ENCODE results near the gene LAMC3. TPM values are rescaled to one million over a fixed set of nuclear protein-coding genes. Genes with fewer than 3 reads are reported as not detected.

LAMC3 gene
- total RNA-seq, 2 experiments from 2014 or later, result 0.19 to 2.2 TPM

DNA sequence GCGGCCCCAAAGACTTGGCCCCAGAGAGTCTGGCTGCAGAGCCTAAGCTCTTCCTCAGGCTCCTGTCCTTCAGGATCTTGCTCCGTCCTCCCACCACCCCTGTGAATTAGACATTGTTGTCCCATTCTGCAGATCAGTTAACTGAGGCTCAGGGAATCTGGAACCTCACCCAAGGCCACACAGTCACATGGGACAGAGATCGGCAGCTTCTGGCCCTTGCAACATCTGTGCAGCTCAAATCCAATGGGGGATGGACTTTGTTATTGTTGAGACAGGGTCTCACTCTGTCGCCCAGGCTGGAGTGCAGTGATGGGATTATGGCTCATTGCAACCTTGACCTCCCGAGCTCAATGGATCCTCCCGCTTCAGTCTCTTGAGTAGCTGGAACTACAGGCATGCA is 23.9 kb upstream of the LAMC3 start:
- H3K79me2 ChIP-seq (ENCODE audit: insufficient read depth, low read depth, low read length), result no peaks in the 10 kb centered on the region
- no peak for DNase-seq (ENCODE audit: low spot score)
- no peak overlapping the region for H3K27ac ChIP-seq (ENCODE audit: low read depth, low read length, poor library complexity, severe bottlenecking)
- H2AFZ ChIP-seq (ENCODE audit: low read length), result no peak overlapping the region
- ChIA-PET POLR2A (interaction anchor here (1.0 kb wide), 1 partner anchor 11 kb away, joined by 3 read pairs; no protein-coding TSS in a partner anchor), CTCF (ENCODE audit: unreplicated experiment) (no interaction called here)
- H3K9me2 ChIP-seq (ENCODE audit: insufficient read depth, low read length), result no peaks in the 10 kb centered on the region
- H3K4me2 ChIP-seq (ENCODE audit: low read length), result no peak overlapping the region
- no peak for TF ChIP-seq EZH2phosphoT487 (IDR thresholded peaks at IDR 0.05; ENCODE audit: borderline replicate concordance, low read depth, low read length)
- TF ChIP-seq, protein P1, sequence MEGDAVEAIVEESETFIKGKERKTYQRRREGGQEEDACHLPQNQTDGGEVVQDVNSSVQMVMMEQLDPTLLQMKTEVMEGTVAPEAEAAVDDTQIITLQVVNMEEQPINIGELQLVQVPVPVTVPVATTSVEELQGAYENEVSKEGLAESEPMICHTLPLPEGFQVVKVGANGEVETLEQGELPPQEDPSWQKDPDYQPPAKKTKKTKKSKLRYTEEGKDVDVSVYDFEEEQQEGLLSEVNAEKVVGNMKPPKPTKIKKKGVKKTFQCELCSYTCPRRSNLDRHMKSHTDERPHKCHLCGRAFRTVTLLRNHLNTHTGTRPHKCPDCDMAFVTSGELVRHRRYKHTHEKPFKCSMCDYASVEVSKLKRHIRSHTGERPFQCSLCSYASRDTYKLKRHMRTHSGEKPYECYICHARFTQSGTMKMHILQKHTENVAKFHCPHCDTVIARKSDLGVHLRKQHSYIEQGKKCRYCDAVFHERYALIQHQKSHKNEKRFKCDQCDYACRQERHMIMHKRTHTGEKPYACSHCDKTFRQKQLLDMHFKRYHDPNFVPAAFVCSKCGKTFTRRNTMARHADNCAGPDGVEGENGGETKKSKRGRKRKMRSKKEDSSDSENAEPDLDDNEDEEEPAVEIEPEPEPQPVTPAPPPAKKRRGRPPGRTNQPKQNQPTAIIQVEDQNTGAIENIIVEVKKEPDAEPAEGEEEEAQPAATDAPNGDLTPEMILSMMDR (conservative IDR thresholded peaks at IDR 0.05; ENCODE audit: low read length), result no peak
- no peaks in the 10 kb centered on the region for H4K20me1 ChIP-seq (ENCODE audit: insufficient read depth, low read length)
- no TSS peak for BruUV-seq (replicated peaks)
- no peaks in the 10 kb centered on the region for H3K9me3 ChIP-seq (ENCODE audit: low read length)
- H3K36me3 ChIP-seq (ENCODE audit: insufficient read depth, low read length), result no peaks in the 10 kb centered on the region
- H3K4me1 ChIP-seq (ENCODE audit: insufficient read depth, low read length, poor library complexity, severe bottlenecking), result no peaks in the 10 kb centered on the region
- H3K4me3 ChIP-seq (ENCODE audit: low read depth, low read length, poor library complexity, severe bottlenecking), result no peak overlapping the region
- intact Hi-C loops (cut with micrococcal nuclease; ENCODE audit: unreplicated experiment), result no loop called here

DNA sequence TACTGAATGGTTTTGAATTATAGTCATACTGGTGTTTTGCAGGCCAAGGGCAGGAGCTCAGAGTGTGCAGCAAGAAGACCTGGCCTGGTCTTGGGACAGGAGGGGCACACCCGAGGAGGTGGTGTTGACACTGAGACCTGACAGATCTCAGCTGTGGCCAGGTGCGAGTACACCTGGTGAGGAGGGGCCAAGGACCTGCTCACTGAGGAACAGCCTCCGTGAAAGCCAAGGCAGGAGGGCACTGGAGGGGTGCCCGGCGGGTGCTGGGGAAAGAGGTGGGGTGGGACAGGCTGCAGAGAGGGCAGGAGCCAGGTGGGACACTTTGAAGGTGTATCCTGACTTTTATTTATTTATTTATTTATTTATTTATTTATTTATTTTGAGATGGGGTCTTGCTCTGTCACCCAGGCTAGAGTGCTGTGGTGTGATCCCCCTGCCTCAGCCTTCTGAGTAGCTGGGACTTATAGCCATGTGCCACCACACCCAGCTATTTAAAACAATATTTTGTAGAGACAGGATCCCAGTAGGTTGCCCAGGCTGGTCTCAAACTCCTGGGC is 23.3 kb upstream of the LAMC3 start:
- Histone ChIP-seq H2AFZ (ENCODE audit: low read length) (no peak overlapping the region), H3K79me2 (ENCODE audit: insufficient read depth, low read depth, low read length) (no peaks in the 10 kb centered on the region), H3K4me1 (ENCODE audit: insufficient read depth, low read length, poor library complexity, severe bottlenecking) (no peaks in the 10 kb centered on the region), H4K20me1 (ENCODE audit: insufficient read depth, low read length) (no peaks in the 10 kb centered on the region), H3K9me3 (ENCODE audit: low read length) (no peaks in the 10 kb centered on the region), H3K4me3 (ENCODE audit: low read depth, low read length, poor library complexity, severe bottlenecking) (no peak overlapping the region), H3K4me2 (ENCODE audit: low read length) (no peak overlapping the region), H3K9me2 (ENCODE audit: insufficient read depth, low read length) (no peaks in the 10 kb centered on the region), H3K27ac (ENCODE audit: low read depth, low read length, poor library complexity, severe bottlenecking) (no peak overlapping the region), H3K36me3 (ENCODE audit: insufficient read depth, low read length) (no peaks in the 10 kb centered on the region)
- no TSS peak for BruUV-seq (replicated peaks)
- ChIA-PET POLR2A (interaction anchor here (1.0 kb wide), 1 partner anchor 11 kb away, joined by 3 read pairs; no protein-coding TSS in a partner anchor), CTCF (ENCODE audit: unreplicated experiment) (no interaction called here)
- TF ChIP-seq, protein P1 (conservative IDR thresholded peaks at IDR 0.05; ENCODE audit: low read length), result no peak
- no peak for TF ChIP-seq EZH2phosphoT487 (IDR thresholded peaks at IDR 0.05; ENCODE audit: borderline replicate concordance, low read depth, low read length)
- DNase-seq (ENCODE audit: low spot score), result no peak
- intact Hi-C loops (cut with micrococcal nuclease; ENCODE audit: unreplicated experiment), result no loop called here

DNA sequence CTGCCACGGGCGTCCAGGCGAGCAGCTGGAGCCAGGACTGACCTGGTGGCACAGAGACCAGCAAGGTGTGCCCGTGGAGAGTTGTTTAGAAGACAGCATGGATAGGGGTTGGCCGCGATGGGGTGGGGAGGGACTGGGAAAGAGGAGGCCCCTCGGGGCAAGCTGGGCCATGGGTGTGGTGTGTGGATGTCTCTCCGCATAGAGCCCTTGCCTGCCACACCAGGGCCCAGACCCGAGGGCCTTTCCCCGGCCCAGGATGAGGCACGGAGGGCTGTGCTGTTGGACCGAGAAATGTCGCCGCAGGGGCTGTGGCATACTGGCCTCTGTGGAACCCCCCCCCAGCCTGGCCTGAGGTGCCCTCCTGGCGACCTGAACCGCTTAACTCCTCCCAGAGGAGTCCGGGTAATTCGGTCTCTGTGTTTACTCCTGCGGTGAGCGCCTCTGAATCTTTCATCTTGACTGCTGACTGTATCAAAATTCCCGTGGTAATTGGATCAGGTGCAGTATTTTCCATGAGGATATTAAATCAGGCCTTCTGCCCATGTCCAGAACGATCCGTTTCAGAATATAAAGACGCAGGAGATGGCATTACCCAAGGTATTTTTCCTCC is 22.5 kb upstream of the LAMC3 start:
- no peak overlapping the region for H2AFZ ChIP-seq (ENCODE audit: low read length)
- H3K4me1 ChIP-seq (ENCODE audit: insufficient read depth, low read length, poor library complexity, severe bottlenecking), result no peaks in the 10 kb centered on the region
- CTCF ChIA-PET (ENCODE audit: unreplicated experiment), result no interaction called here
- H3K9me2 ChIP-seq (ENCODE audit: insufficient read depth, low read length), result no peaks in the 10 kb centered on the region
- no TSS peak for BruUV-seq (replicated peaks)
- no peak for TF ChIP-seq EZH2phosphoT487 (IDR thresholded peaks at IDR 0.05; ENCODE audit: borderline replicate concordance, low read depth, low read length)
- TF ChIP-seq, protein P1 (conservative IDR thresholded peaks at IDR 0.05; ENCODE audit: low read length), result no peak
- no peaks in the 10 kb centered on the region for H3K79me2 ChIP-seq (ENCODE audit: insufficient read depth, low read depth, low read length)
- no peaks in the 10 kb centered on the region for H4K20me1 ChIP-seq (ENCODE audit: insufficient read depth, low read length)
- no peaks in the 10 kb centered on the region for H3K9me3 ChIP-seq (ENCODE audit: low read length)
- H3K4me2 ChIP-seq (ENCODE audit: low read length), result no peak overlapping the region
- no peak for DNase-seq (ENCODE audit: low spot score)
- H3K4me3 ChIP-seq (ENCODE audit: low read depth, low read length, poor library complexity, severe bottlenecking), result no peak overlapping the region
- intact Hi-C loops (cut with micrococcal nuclease; ENCODE audit: unreplicated experiment), result no loop called here
- POLR2A ChIA-PET, result no interaction called here
- H3K36me3 ChIP-seq (ENCODE audit: insufficient read depth, low read length), result no peaks in the 10 kb centered on the region
- no peak overlapping the region for H3K27ac ChIP-seq (ENCODE audit: low read depth, low read length, poor library complexity, severe bottlenecking)
